Renal cortical epithelial cell (primary cell): ENCODE measurements around the gene SIL1. TPM values are rescaled to one million over a fixed set of nuclear protein-coding genes. Genes with fewer than 3 reads are reported as not detected.

Experiments used
- DNase-seq: peaks from one replicate; pipeline ENCODE4 v3.0.0-alpha.2; 2011; ENCODE audit warnings: low read depth
- total RNA-seq: library from RNA; depleted of rRNA; stranded (reverse); fragments of >200 nt; gene quantifications from 2 replicates; pipeline ENCODE4 v1.2.3, GENCODE V29; 2014

The SIL1 gene
- total RNA-seq, 1 donor from 2014 or later = 59.7 TPM

- DNase-seq = no peak
These were observed 214.2 kb downstream of the SIL1 start for GRCh38 chr5:138983984-138984383.

- DNase-seq = peak; percentile 33
These were observed 216.6 kb downstream of the SIL1 start for GRCh38 chr5:138981586-138981985.

GRCh38 chr5:138981131-138981530 lies 217.0 kb downstream of the SIL1 start:
- DNase-seq = peak; percentile 27

GRCh38 chr5:138980441-138980840 lies 217.7 kb downstream of the SIL1 start:
- no peak for DNase-seq

GRCh38 chr5:138979684-138980280 lies 218.4 kb downstream of the SIL1 start:
- DNase-seq = no peak

- DNase-seq = no peak
These were observed 219.6 kb downstream of the SIL1 start for GRCh38 chr5:138978581-138978980.

- DNase-seq = peak; percentile 42
These were observed 220.1 kb downstream of the SIL1 start for GRCh38 chr5:138978080-138978479.

- DNase-seq = peak; percentile 76
These were observed 222.9 kb downstream of the SIL1 start for GRCh38 chr5:138975098-138975847.

- DNase-seq = peak; percentile 19
These were observed 223.7 kb downstream of the SIL1 start for GRCh38 chr5:138974227-138975063.

GRCh38 chr5:138972836-138973235 lies 225.3 kb downstream of the SIL1 start:
- no peak for DNase-seq

GRCh38 chr5:138972230-138972629 lies 225.9 kb downstream of the SIL1 start:
- no peak for DNase-seq

GRCh38 chr5:138969323-138970002 lies 228.7 kb downstream of the SIL1 start:
- no peak for DNase-seq

GRCh38 chr5:138968601-138969000 lies 229.6 kb downstream of the SIL1 start:
- DNase-seq = no peak

- DNase-seq = peak; percentile 63
These were observed 230.2 kb downstream of the SIL1 start for GRCh38 chr5:138967791-138968448.

GRCh38 chr5:138966236-138966985 lies 231.8 kb downstream of the SIL1 start:
- DNase-seq = no peak

GRCh38 chr5:138965626-138966025 lies 232.5 kb downstream of the SIL1 start:
- DNase-seq = no peak

- DNase-seq = peak; percentile 78
These were observed 233.4 kb downstream of the SIL1 start for GRCh38 chr5:138964647-138965201.

GRCh38 chr5:138963763-138964371 lies 234.3 kb downstream of the SIL1 start:
- peak; percentile 68 for DNase-seq

- DNase-seq = no peak
These were observed 235.4 kb downstream of the SIL1 start for GRCh38 chr5:138962614-138963370.
